ENCODE data around the gene KIF17.
"Not testable (repeated sequence)": the region's sequence is repeated elsewhere in the genome, so short reads cannot be mapped to it uniquely, and the experiment has no call there.

KIF17 gene

DNA sequence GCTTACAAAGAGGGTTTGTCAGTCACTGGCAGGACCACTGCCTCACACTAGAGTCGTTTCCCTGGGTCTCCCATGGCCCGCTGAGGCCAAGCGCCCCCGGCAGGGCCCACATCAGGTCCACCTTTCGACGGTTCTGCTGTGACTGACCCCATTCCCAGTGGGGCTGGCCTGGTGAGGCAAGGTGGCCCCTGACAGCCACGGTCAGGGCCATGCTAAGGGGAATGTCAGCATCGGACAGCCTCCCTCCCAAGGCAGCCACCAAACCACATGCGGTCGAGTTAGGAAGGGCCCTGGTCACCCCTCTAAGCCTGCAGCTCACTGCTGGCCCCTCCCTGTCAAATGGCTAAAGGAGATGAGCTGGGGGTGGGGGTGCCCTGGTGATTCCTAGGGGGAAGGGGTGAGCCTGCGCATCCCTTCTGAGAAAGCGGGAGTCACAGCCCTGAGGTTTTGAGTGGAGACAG is 2.9 kb upstream of the KIF17 start:
- H3K4me1 ChIP-seq (ENCODE audit: control insufficient read depth in 5 of 5, insufficient read depth in 5 of 5, low read length in 5 of 5): peaks cover 0 to 11% (median 6%) of the 10 kb centered on the region in 5 donors

GRCh38 chr1:20719871-20720620 is 2.2 kb upstream of the KIF17 start:
- no peak overlapping the region for H3K27ac ChIP-seq (ENCODE audit: low read depth, low read length)
- H3K9me3 ChIP-seq (ENCODE audit: control insufficient read depth in 5 of 5, low read length in 5 of 5): no peaks in the 10 kb centered on the region
- H3K36me3 ChIP-seq (ENCODE audit: control insufficient read depth in 5 of 5, insufficient read depth in 5 of 5, low read length in 5 of 5): no peaks in the 10 kb centered on the region
- peaks cover 0 to 14% (median 8%) of the 10 kb centered on the region in 5 donors for H3K27me3 ChIP-seq (ENCODE audit: control insufficient read depth in 5 of 5, insufficient read depth in 4 of 5, low read length in 5 of 5)
- peaks cover 0 to 11% (median 6%) of the 10 kb centered on the region in 5 donors for H3K4me1 ChIP-seq (ENCODE audit: control insufficient read depth in 5 of 5, insufficient read depth in 5 of 5, low read length in 5 of 5)
- no peak overlapping the region for H3K9ac ChIP-seq (ENCODE audit: low read length in 5 of 5)
- no peak overlapping the region for H3K4me3 ChIP-seq (ENCODE audit: low read depth in 1 of 5, low read length in 5 of 5)

More for the DNA sequence above, 2.9 kb upstream of the KIF17 start:
- no peak overlapping the region for H3K9ac ChIP-seq (ENCODE audit: low read length in 5 of 5)
- no peaks in the 10 kb centered on the region for H3K9me3 ChIP-seq (ENCODE audit: control insufficient read depth in 5 of 5, low read length in 5 of 5)
- H3K27ac ChIP-seq (ENCODE audit: low read depth, low read length): no peak overlapping the region
- H3K36me3 ChIP-seq (ENCODE audit: control insufficient read depth in 5 of 5, insufficient read depth in 5 of 5, low read length in 5 of 5): no peaks in the 10 kb centered on the region
- H3K27me3 ChIP-seq (ENCODE audit: control insufficient read depth in 5 of 5, insufficient read depth in 4 of 5, low read length in 5 of 5): peaks cover 0 to 9% (median 8%) of the 10 kb centered on the region in 5 donors
- no peak overlapping the region for H3K4me3 ChIP-seq (ENCODE audit: low read depth in 1 of 5, low read length in 5 of 5)

- Histone ChIP-seq H3K27ac (ENCODE audit: low read depth, low read length) (no peak overlapping the region), H3K36me3 (ENCODE audit: control insufficient read depth in 5 of 5, insufficient read depth in 5 of 5, low read length in 5 of 5) (no peaks in the 10 kb centered on the region), H3K27me3 (ENCODE audit: control insufficient read depth in 5 of 5, insufficient read depth in 4 of 5, low read length in 5 of 5) (peaks cover 0 to 14% (median 10%) of the 10 kb centered on the region in 5 donors), H3K4me1 (ENCODE audit: control insufficient read depth in 5 of 5, insufficient read depth in 5 of 5, low read length in 5 of 5) (peaks cover 0 to 11% (median 6%) of the 10 kb centered on the region in 5 donors), H3K9ac (ENCODE audit: low read length in 5 of 5) (no peak overlapping the region), H3K4me3 (ENCODE audit: low read depth in 1 of 5, low read length in 5 of 5) (no peak overlapping the region), H3K9me3 (ENCODE audit: control insufficient read depth in 5 of 5, low read length in 5 of 5) (no peaks in the 10 kb centered on the region)
Measured at GRCh38 chr1:20719261-20719660, 1.5 kb upstream of the KIF17 start.

- not testable (repeated sequence) for H3K9me3 ChIP-seq (ENCODE audit: control insufficient read depth in 5 of 5, low read length in 5 of 5); H3K27ac ChIP-seq (ENCODE audit: low read depth, low read length); H3K36me3 ChIP-seq (ENCODE audit: control insufficient read depth in 5 of 5, insufficient read depth in 5 of 5, low read length in 5 of 5)
- Histone ChIP-seq H3K4me1 (ENCODE audit: control insufficient read depth in 5 of 5, insufficient read depth in 5 of 5, low read length in 5 of 5) (peaks cover 0 to 11% (median 6%) of the 10 kb centered on the region in 5 donors), H3K9ac (ENCODE audit: low read length in 5 of 5) (peak overlapping the region in 1 of 5 donors; percentile 63), H3K27me3 (ENCODE audit: control insufficient read depth in 5 of 5, insufficient read depth in 4 of 5, low read length in 5 of 5) (peaks cover 0 to 14% (median 10%) of the 10 kb centered on the region in 5 donors), H3K4me3 (ENCODE audit: low read depth in 1 of 5, low read length in 5 of 5) (peak overlapping the region in 3 of 5 donors; percentile 42 to 64 (median 42))
Measured at GRCh38 chr1:20718343-20718882, 606 bp upstream of the KIF17 start.

DNA sequence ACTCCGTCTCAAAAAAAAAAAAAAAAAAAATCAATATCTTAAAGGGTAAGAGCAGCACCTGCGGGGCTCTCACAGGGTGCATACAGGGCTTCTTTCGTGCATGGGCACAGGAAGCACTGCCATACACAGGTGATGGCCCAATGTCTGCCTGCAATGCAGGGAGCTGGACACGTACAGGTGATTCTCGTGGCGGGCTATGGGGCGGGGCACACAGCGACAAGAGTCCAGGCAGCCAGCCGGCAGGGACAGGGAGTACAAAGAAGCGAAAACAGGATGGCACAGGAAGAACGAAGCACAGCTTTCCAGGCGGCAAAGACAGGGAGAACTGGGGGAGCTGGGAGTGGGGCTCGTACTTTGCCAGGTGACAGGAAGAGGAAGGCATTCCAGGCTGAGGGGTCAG is 1.6 kb downstream of the KIF17 start:
- Histone ChIP-seq H3K9me3 (ENCODE audit: control insufficient read depth in 5 of 5, low read length in 5 of 5) (no peaks in the 10 kb centered on the region), H3K27ac (ENCODE audit: low read depth, low read length) (no peak overlapping the region)

GRCh38 chr1:20715406-20715805 is 2.4 kb downstream of the KIF17 start:
- Histone ChIP-seq H3K4me3 (ENCODE audit: low read depth in 1 of 5, low read length in 5 of 5) (no peak overlapping the region), H3K27ac (ENCODE audit: low read depth, low read length) (no peak overlapping the region), H3K36me3 (ENCODE audit: control insufficient read depth in 5 of 5, insufficient read depth in 5 of 5, low read length in 5 of 5) (no peaks in the 10 kb centered on the region), H3K4me1 (ENCODE audit: control insufficient read depth in 5 of 5, insufficient read depth in 5 of 5, low read length in 5 of 5) (peaks cover 0 to 11% (median 6%) of the 10 kb centered on the region in 5 donors), H3K9ac (ENCODE audit: low read length in 5 of 5) (no peak overlapping the region), H3K9me3 (ENCODE audit: control insufficient read depth in 5 of 5, low read length in 5 of 5) (no peaks in the 10 kb centered on the region), H3K27me3 (ENCODE audit: control insufficient read depth in 5 of 5, insufficient read depth in 4 of 5, low read length in 5 of 5) (peaks cover 10 to 20% (median 12%) of the 10 kb centered on the region in 5 donors)

More for the DNA sequence above, 1.6 kb downstream of the KIF17 start:
- no peak overlapping the region for H3K4me3 ChIP-seq (ENCODE audit: low read depth in 1 of 5, low read length in 5 of 5)
- H3K36me3 ChIP-seq (ENCODE audit: control insufficient read depth in 5 of 5, insufficient read depth in 5 of 5, low read length in 5 of 5): no peaks in the 10 kb centered on the region
- H3K4me1 ChIP-seq (ENCODE audit: control insufficient read depth in 5 of 5, insufficient read depth in 5 of 5, low read length in 5 of 5): peaks cover 0 to 11% (median 6%) of the 10 kb centered on the region in 5 donors
- peaks cover 7 to 14% (median 10%) of the 10 kb centered on the region in 5 donors for H3K27me3 ChIP-seq (ENCODE audit: control insufficient read depth in 5 of 5, insufficient read depth in 4 of 5, low read length in 5 of 5)
- H3K9ac ChIP-seq (ENCODE audit: low read length in 5 of 5): no peak overlapping the region

- H3K27me3 ChIP-seq (ENCODE audit: control insufficient read depth in 5 of 5, insufficient read depth in 4 of 5, low read length in 5 of 5): peaks cover 10 to 25% (median 14%) of the 10 kb centered on the region in 5 donors
- no peaks in the 10 kb centered on the region for H3K36me3 ChIP-seq (ENCODE audit: control insufficient read depth in 5 of 5, insufficient read depth in 5 of 5, low read length in 5 of 5)
- no peak overlapping the region for H3K27ac ChIP-seq (ENCODE audit: low read depth, low read length)
- H3K9me3 ChIP-seq (ENCODE audit: control insufficient read depth in 5 of 5, low read length in 5 of 5): no peaks in the 10 kb centered on the region
- H3K9ac ChIP-seq (ENCODE audit: low read length in 5 of 5): no peak overlapping the region
- no peak overlapping the region for H3K4me3 ChIP-seq (ENCODE audit: low read depth in 1 of 5, low read length in 5 of 5)
- peaks cover 0 to 11% (median 6%) of the 10 kb centered on the region in 5 donors for H3K4me1 ChIP-seq (ENCODE audit: control insufficient read depth in 5 of 5, insufficient read depth in 5 of 5, low read length in 5 of 5)
Measured at GRCh38 chr1:20713440-20713839, 4.4 kb downstream of the KIF17 start.

- no peak overlapping the region for H3K27ac ChIP-seq (ENCODE audit: low read depth, low read length)
- no peaks in the 10 kb centered on the region for H3K36me3 ChIP-seq (ENCODE audit: control insufficient read depth in 5 of 5, insufficient read depth in 5 of 5, low read length in 5 of 5)
- no peaks in the 10 kb centered on the region for H3K9me3 ChIP-seq (ENCODE audit: control insufficient read depth in 5 of 5, low read length in 5 of 5)
- H3K9ac ChIP-seq (ENCODE audit: low read length in 5 of 5): no peak overlapping the region
- peaks cover 10 to 25% (median 14%) of the 10 kb centered on the region in 5 donors for H3K27me3 ChIP-seq (ENCODE audit: control insufficient read depth in 5 of 5, insufficient read depth in 4 of 5, low read length in 5 of 5)
- no peak overlapping the region for H3K4me3 ChIP-seq (ENCODE audit: low read depth in 1 of 5, low read length in 5 of 5)
- peaks cover 0 to 3% (median under 1%) of the 10 kb centered on the region in 5 donors for H3K4me1 ChIP-seq (ENCODE audit: control insufficient read depth in 5 of 5, insufficient read depth in 5 of 5, low read length in 5 of 5)
Measured at GRCh38 chr1:20712215-20712577, 5.6 kb downstream of the KIF17 start.

DNA sequence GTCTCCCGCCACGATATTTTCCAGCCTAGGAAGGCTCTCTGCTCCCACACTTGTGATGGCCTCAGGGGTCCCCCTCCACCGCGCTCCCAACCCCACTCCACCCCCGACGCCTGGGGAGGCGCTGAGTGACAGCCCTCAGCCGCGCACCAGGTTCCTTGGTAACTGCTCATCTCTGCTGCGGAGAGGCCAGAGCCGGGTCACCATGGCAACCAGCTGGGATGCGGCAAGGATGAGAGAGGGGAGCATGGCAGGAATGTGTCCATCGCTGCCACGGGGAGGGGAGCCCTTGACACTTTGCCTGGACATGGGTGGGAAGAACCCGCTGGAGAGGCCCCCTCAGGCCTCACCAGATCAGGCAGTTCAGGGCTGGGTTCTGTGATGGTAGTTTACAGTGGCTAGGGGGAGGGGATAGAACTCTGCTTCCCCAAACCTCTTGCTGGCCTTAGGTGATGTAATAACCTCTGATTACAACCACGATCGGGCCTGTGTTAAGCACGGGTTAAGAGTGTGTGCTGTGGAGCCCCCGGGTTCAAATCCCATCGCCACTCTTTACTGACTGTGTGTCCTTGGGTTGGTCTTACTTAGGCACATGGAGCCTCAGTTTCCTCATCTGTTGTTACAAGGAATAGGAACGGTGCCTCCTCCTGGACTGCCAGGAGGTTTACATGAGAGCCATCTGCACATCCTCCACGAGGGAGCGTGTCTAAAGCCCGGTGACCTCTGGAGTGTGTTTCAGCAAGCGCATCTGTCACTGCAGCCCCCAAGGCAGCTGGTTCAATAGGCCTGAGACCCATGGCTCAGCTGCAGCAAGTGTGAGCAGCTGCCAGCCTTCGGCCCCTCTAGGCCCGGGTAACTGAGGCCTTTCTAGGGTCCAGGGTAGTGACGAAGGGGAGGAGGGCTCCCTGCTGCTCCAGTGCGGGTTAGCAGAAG is 6.3 kb downstream of the KIF17 start:
- Histone ChIP-seq H3K27me3 (ENCODE audit: control insufficient read depth in 5 of 5, insufficient read depth in 4 of 5, low read length in 5 of 5) (peaks cover 7 to 21% (median 14%) of the 10 kb centered on the region in 5 donors), H3K36me3 (ENCODE audit: control insufficient read depth in 5 of 5, insufficient read depth in 5 of 5, low read length in 5 of 5) (no peaks in the 10 kb centered on the region), H3K9ac (ENCODE audit: low read length in 5 of 5) (no peak overlapping the region)

More for the DNA sequence above, 6.3 kb downstream of the KIF17 start:
- H3K27ac ChIP-seq (ENCODE audit: low read depth, low read length): no peak overlapping the region
- no peaks in the 10 kb centered on the region for H3K9me3 ChIP-seq (ENCODE audit: control insufficient read depth in 5 of 5, low read length in 5 of 5)
- no peak overlapping the region for H3K4me3 ChIP-seq (ENCODE audit: low read depth in 1 of 5, low read length in 5 of 5)
- no peaks in the 10 kb centered on the region for H3K4me1 ChIP-seq (ENCODE audit: control insufficient read depth in 5 of 5, insufficient read depth in 5 of 5, low read length in 5 of 5)

Data from subcutaneous abdominal adipose tissue (tissue), 5 donors.